ENCODE results near the gene NECTIN1.

NECTIN1 gene

GRCh38 chr11:119759747-119760412 lies 30.9 kb upstream of the NECTIN1 start:
- Histone ChIP-seq H3K27ac (ENCODE audit: low read length) (no peak overlapping the region), H3K4me3 (ENCODE audit: low read length) (no peak overlapping the region), H3F3A (ENCODE audit: insufficient read depth, low read length) (no peaks in the 10 kb centered on the region), H3K4me1 (ENCODE audit: low read length) (no peaks in the 10 kb centered on the region), H3K79me2 (ENCODE audit: low read length) (no peaks in the 10 kb centered on the region), H3K27me3 (replicated peaks; ENCODE audit: insufficient read depth, low read length) (peaks cover 17% of the 10 kb centered on the region; the same call in 1 of the 2 replicates), H3K4me2 (ENCODE audit: low read depth, low read length) (no peak overlapping the region), H3K9me2 (replicated peaks; ENCODE audit: insufficient read depth, low read length) (no peaks in the 10 kb centered on the region), H3K9me3 (replicated peaks; ENCODE audit: insufficient read depth, low read length) (no peaks in the 10 kb centered on the region), H4K20me1 (ENCODE audit: insufficient read depth, low read length) (no peaks in the 10 kb centered on the region), H3K9ac (ENCODE audit: low read length) (no peak overlapping the region), H2AFZ (ENCODE audit: low read length) (no peak overlapping the region), H3K36me3 (replicated peaks; ENCODE audit: insufficient read depth, low read length) (no peaks in the 10 kb centered on the region)
- no peak for TF ChIP-seq EZH2 (optimal IDR thresholded peaks at IDR 0.05; ENCODE audit: low read depth, low read length)
- TF ChIP-seq CTCF (IDR thresholded peaks at IDR 0.05; ENCODE audit: low read length): no peak
- no peak for TF ChIP-seq EZH2phosphoT487 (IDR thresholded peaks at IDR 0.05; ENCODE audit: low read length)
- DNase-seq: no peak

GRCh38 chr11:119759324-119759723 lies 30.3 kb upstream of the NECTIN1 start:
- no peaks in the 10 kb centered on the region for H4K20me1 ChIP-seq (ENCODE audit: insufficient read depth, low read length)
- no peak overlapping the region for H3K4me2 ChIP-seq (ENCODE audit: low read depth, low read length)
- H2AFZ ChIP-seq (ENCODE audit: low read length): no peak overlapping the region
- no peaks in the 10 kb centered on the region for H3K4me1 ChIP-seq (ENCODE audit: low read length)
- H3K36me3 ChIP-seq (replicated peaks; ENCODE audit: insufficient read depth, low read length): no peaks in the 10 kb centered on the region
- peaks cover 22% of the 10 kb centered on the region for H3K27me3 ChIP-seq (replicated peaks; ENCODE audit: insufficient read depth, low read length)
- no peak overlapping the region for H3K4me3 ChIP-seq (ENCODE audit: low read length)
- no peaks in the 10 kb centered on the region for H3K9me3 ChIP-seq (replicated peaks; ENCODE audit: insufficient read depth, low read length)
- no peak for TF ChIP-seq EZH2phosphoT487 (IDR thresholded peaks at IDR 0.05; ENCODE audit: low read length)
- no peak for TF ChIP-seq CTCF (IDR thresholded peaks at IDR 0.05; ENCODE audit: low read length)
- TF ChIP-seq EZH2 (optimal IDR thresholded peaks at IDR 0.05; ENCODE audit: low read depth, low read length): no peak
- H3K27ac ChIP-seq (ENCODE audit: low read length): no peak overlapping the region
- no peaks in the 10 kb centered on the region for H3F3A ChIP-seq (ENCODE audit: insufficient read depth, low read length)
- H3K9ac ChIP-seq (ENCODE audit: low read length): no peak overlapping the region
- H3K9me2 ChIP-seq (replicated peaks; ENCODE audit: insufficient read depth, low read length): no peaks in the 10 kb centered on the region
- H3K79me2 ChIP-seq (ENCODE audit: low read length): no peaks in the 10 kb centered on the region
- no peak for DNase-seq

- Histone ChIP-seq H3K4me3 (ENCODE audit: low read length) (no peak overlapping the region), H3K4me2 (ENCODE audit: low read depth, low read length) (no peak overlapping the region)
- TF ChIP-seq EZH2 (optimal IDR thresholded peaks at IDR 0.05; ENCODE audit: low read depth, low read length) (no peak), EZH2phosphoT487 (IDR thresholded peaks at IDR 0.05; ENCODE audit: low read length) (no peak), CTCF (IDR thresholded peaks at IDR 0.05; ENCODE audit: low read length) (no peak)
Observed at GRCh38 chr11:119758291-119758690, 29.3 kb upstream of the NECTIN1 start.

More at GRCh38 chr11:119758291-119758690, 29.3 kb upstream of the NECTIN1 start:
- Histone ChIP-seq H2AFZ (ENCODE audit: low read length) (no peak overlapping the region), H4K20me1 (ENCODE audit: insufficient read depth, low read length) (no peaks in the 10 kb centered on the region), H3F3A (ENCODE audit: insufficient read depth, low read length) (no peaks in the 10 kb centered on the region), H3K9me2 (replicated peaks; ENCODE audit: insufficient read depth, low read length) (no peaks in the 10 kb centered on the region), H3K27me3 (replicated peaks; ENCODE audit: insufficient read depth, low read length) (peaks cover 24% of the 10 kb centered on the region), H3K27ac (ENCODE audit: low read length) (no peak overlapping the region), H3K79me2 (ENCODE audit: low read length) (no peaks in the 10 kb centered on the region), H3K4me1 (ENCODE audit: low read length) (no peaks in the 10 kb centered on the region), H3K36me3 (replicated peaks; ENCODE audit: insufficient read depth, low read length) (no peaks in the 10 kb centered on the region), H3K9ac (ENCODE audit: low read length) (no peak overlapping the region), H3K9me3 (replicated peaks; ENCODE audit: insufficient read depth, low read length) (no peaks in the 10 kb centered on the region)
- DNase-seq: no peak

Measured in MM.1S (cell line).